CD4-positive, alpha-beta T cell (primary cell): ENCODE measurements around the gene RANGAP1. TPM values are rescaled to one million over a fixed set of nuclear protein-coding genes. Genes with fewer than 3 reads are reported as not detected.

Experiments
- ATAC-seq: fragments of 200-7000 bp; cut with Tn5 transposase; one replicate; pipeline ENCODE4 v1.10.0; 2022; ENCODE audit warnings: mild to moderate bottlenecking; ENCODE audit not compliant: poor library complexity
- CTCF ChIA-PET: fragments of 350-600 bp; sonication (Branson Sonifier 250); formaldehyde crosslinking; loops from one replicate; lab custom pipeline; 2021; ENCODE audit warnings: antibody characterized with exemption, inconsistent platforms; lab: Charles Lee
- POLR2A ChIA-PET: fragments of 350-600 bp; sonication (Branson Sonifier 250); formaldehyde crosslinking; loops from one replicate; lab custom pipeline; 2021; ENCODE audit warnings: antibody characterized with exemption, inconsistent platforms; lab: Charles Lee
- DNase-seq, 14 experiments: peaks; one replicate each; pipeline ENCODE4 v3.0.0-alpha.2; 2013 to 2020; ENCODE audit warnings: mixed read lengths in 2 of 14
- H3K27ac ChIP-seq, 2 donors: one replicate each; pipeline versions ENCODE4 v1.5.1 to v1.7.0; 2013; ENCODE audit warnings: low read length in 2 of 2, low read depth in 1 of 2, mild to moderate bottlenecking in 1 of 2
- H3K27me3 ChIP-seq, 2 experiments: 1 replicate in 1 of 2; 2 replicates in 1 of 2; pipeline versions ENCODE4 v1.6.1 to v1.7.0; 2013; ENCODE audit warnings: low read length in 2 of 2, control low read depth in 1 of 2, mild to moderate bottlenecking in 1 of 2, moderate library complexity in 1 of 2; ENCODE audit not compliant: insufficient read depth in 2 of 2, control insufficient read depth in 1 of 2
- H3K36me3 ChIP-seq: one replicate; pipeline ENCODE4 v1.6.1; 2013; ENCODE audit warnings: low read length, control low read depth; ENCODE audit not compliant: insufficient read depth
- H3K4me1 ChIP-seq: one replicate; pipeline ENCODE4 v1.6.1; 2013; ENCODE audit warnings: low read length, control low read depth; ENCODE audit not compliant: insufficient read depth
- H3K4me3 ChIP-seq: one replicate; pipeline ENCODE4 v1.5.1; 2013; ENCODE audit warnings: mild to moderate bottlenecking, low read length, moderate library complexity
- H3K9me3 ChIP-seq, 2 experiments: 1 replicate in 1 of 2; 2 replicates in 1 of 2; pipeline versions ENCODE4 v1.6.1 to v1.7.0; 2013; ENCODE audit warnings: low read length in 2 of 2, mild to moderate bottlenecking in 2 of 2, control low read depth in 1 of 2, moderate library complexity in 1 of 2; ENCODE audit not compliant: control insufficient read depth in 1 of 2, insufficient read depth in 1 of 2
- H3K27ac Mint-ChIP-seq: one replicate; pipeline ENCODE4 v1.8.0; 2020; ENCODE audit warnings: mixed read lengths
- H3K27me3 Mint-ChIP-seq: one replicate; pipeline ENCODE4 v1.8.0; 2021; ENCODE audit warnings: mixed read lengths
- H3K36me3 Mint-ChIP-seq: one replicate; pipeline ENCODE4 v1.8.0; 2021; ENCODE audit warnings: low read depth, mixed read lengths
- H3K4me1 Mint-ChIP-seq: one replicate; pipeline ENCODE4 v1.8.0; 2021; ENCODE audit warnings: low read depth, mixed read lengths
- H3K4me3 Mint-ChIP-seq: one replicate; pipeline ENCODE4 v1.8.0; 2020; ENCODE audit warnings: mild to moderate bottlenecking, mixed read lengths
- H3K9me3 Mint-ChIP-seq: one replicate; pipeline ENCODE4 v1.8.0; 2020; ENCODE audit warnings: mixed read lengths
- CTCF ChIP-seq: fragments of 200-600 bp; IDR thresholded peaks from one replicate; pipeline ENCODE4 v1.8.0; 2022; ENCODE audit warnings: antibody characterized with exemption, mild to moderate bottlenecking
- intact Hi-C, 2 experiments: fragments of 100-400 bp; cut with DNase I in 1 of 2; cut with micrococcal nuclease in 1 of 2; formaldehyde crosslinking; loops; one replicate each; pipeline versions ENCODE4 v1.15.1 to v1.9.0; 2023 to 2025; cut with DNase I, micrococcal nuclease
- total RNA-seq, 174 experiments: library from RNA in 2 of 174; stranded (reverse) in 2 of 174; gene quantifications; one replicate each; pipeline ENCODE4 v1.2.3 and lab custom pipeline; 2021 to 2026

RANGAP1 gene
- total RNA-seq, 2 experiments from 2014 or later: 163 to 172 TPM

- Mint-ChIP-seq H3K27ac (peak within 1 kb of the TSS; percentile 44), H3K36me3 (peaks cover 6% of the 10 kb centered on the region), H3K9me3 (no peaks in the 10 kb centered on the region), H3K4me1 (peaks cover 5% of the 10 kb centered on the region), H3K4me3 (peak within 1 kb of the TSS; percentile 48), H3K27me3 (no peaks in the 10 kb centered on the region)
- H3K27ac ChIP-seq: no peak within 1 kb of the TSS
- POLR2A ChIA-PET: no interaction called here
- peaks cover 16% of the 10 kb centered on the region for H3K4me1 ChIP-seq
- ATAC-seq: no peak
- no peak within 1 kb of the TSS for H3K4me3 ChIP-seq
- H3K9me3 ChIP-seq: no peaks in the 10 kb centered on the region
- H3K27me3 ChIP-seq: no peaks in the 10 kb centered on the region
- TF ChIP-seq CTCF: no peak
- DNase-seq: no peak
- H3K36me3 ChIP-seq: peaks cover 6% of the 10 kb centered on the region
- CTCF ChIA-PET: no interaction called here
- intact Hi-C loops: no loop called here
Observed at GRCh38 chr22:41240377-41241132, 45.4 kb downstream of the RANGAP1 start, which contains the start of gene CHADL. TSS of gene CHADL (minus strand) at chr22:41240931. CDS start at chr22:41240881, 50 bp downstream.

GRCh38 chr22:41239443-41240128 lies 46.4 kb downstream of the RANGAP1 start:
- ChIA-PET CTCF (no interaction called here), POLR2A (interaction anchor here (1.4 kb wide), 1 partner anchor 317 kb away, joined by 3 read pairs; no protein-coding TSS in a partner anchor)
- no peaks in the 10 kb centered on the region for H3K9me3 ChIP-seq
- H3K4me3 ChIP-seq: no peak overlapping the region
- peaks cover 2% of the 10 kb centered on the region for H3K36me3 Mint-ChIP-seq
- no peak overlapping the region for H3K27ac ChIP-seq
- H3K36me3 ChIP-seq: no peaks in the 10 kb centered on the region
- H3K27ac Mint-ChIP-seq: peak overlapping the region; percentile 76
- H3K27me3 Mint-ChIP-seq: no peaks in the 10 kb centered on the region
- no peaks in the 10 kb centered on the region for H3K9me3 Mint-ChIP-seq
- no peak for TF ChIP-seq CTCF
- DNase-seq (no peak), ATAC-seq (no peak)
- H3K4me1 ChIP-seq: peaks cover 16% of the 10 kb centered on the region
- peaks cover 5% of the 10 kb centered on the region for H3K4me1 Mint-ChIP-seq
- intact Hi-C loops: loop anchor here (5.0 to 10.0 kb wide), 2 partner anchors 37 to 85 kb away; no protein-coding TSS in a partner anchor
- no peaks in the 10 kb centered on the region for H3K27me3 ChIP-seq
- peak overlapping the region; percentile 90 for H3K4me3 Mint-ChIP-seq

DNA sequence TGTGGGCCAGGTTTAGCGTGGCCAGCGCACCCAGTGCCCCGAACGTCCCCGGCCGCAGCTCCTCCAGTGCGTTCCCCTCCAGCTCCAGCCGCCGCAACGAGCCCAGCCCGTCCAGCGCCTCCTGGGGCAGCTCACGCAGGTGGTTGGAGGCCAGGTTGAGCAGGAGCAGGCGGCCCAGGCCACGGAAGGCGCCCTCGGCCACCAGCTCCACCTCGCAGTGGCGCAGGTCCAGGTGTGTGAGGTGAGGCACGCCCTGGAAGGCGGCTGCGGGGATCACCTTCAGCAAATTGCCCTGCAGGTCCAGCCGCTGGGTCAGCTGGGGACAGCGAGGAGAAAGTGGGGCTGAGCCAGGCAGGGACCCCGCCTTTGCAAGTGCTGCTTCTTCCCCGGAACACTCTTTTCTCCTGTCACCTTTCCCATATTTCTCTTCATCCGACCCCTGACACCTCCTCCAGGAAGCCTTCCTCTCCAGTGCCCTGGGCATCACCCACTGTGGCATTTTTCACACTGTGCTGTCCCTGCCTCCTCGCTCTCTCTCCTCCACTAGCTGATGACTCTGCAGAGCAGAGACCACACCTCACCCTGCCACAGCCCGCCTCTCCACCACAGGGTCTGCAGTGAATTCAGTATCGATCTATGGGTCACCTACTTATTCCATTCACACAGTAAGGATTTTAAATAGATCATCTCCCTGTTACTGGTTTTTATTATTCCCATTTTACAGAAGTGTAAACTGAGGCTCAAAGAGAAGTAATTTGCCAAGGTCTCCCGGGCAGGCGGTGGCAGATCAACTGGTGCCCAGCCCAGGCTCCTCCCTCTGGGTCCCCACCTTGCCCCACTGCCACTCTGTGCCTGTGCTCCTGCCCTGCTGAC lies 47.2 kb downstream of the RANGAP1 start:
- H3K27ac Mint-ChIP-seq: peak overlapping the region; percentile 76
- peak overlapping the region; percentile 90 for H3K4me3 Mint-ChIP-seq
- Histone ChIP-seq H3K9me3 (no peaks in the 10 kb centered on the region), H3K36me3 (no peaks in the 10 kb centered on the region), H3K27ac (no peak overlapping the region), H3K4me1 (peaks cover 16% of the 10 kb centered on the region), H3K27me3 (no peaks in the 10 kb centered on the region), H3K4me3 (no peak overlapping the region)
- TF ChIP-seq CTCF: no peak
- peaks cover 5% of the 10 kb centered on the region for H3K4me1 Mint-ChIP-seq
- intact Hi-C loops: loop anchor here (5.0 to 10.0 kb wide), 2 partner anchors 37 to 84 kb away; no protein-coding TSS in a partner anchor
- no peaks in the 10 kb centered on the region for H3K9me3 Mint-ChIP-seq
- ChIA-PET POLR2A (interaction anchor here (1.0 to 2.4 kb wide), 14 partner anchors 14 to 1030 kb away, joined by 3 to 39 read pairs (median 6); partner anchors contain the start of genes PHF5A, RANGAP1, RBX1 and TEF), CTCF (interaction anchor here (1.7 to 1.9 kb wide), 3 partner anchors 31 to 317 kb away, joined by 7 to 49 read pairs (median 10); partner anchors contain the start of gene ZC3H7B)
- no peak for DNase-seq
- H3K36me3 Mint-ChIP-seq: no peaks in the 10 kb centered on the region
- no peak for ATAC-seq
- H3K27me3 Mint-ChIP-seq: no peaks in the 10 kb centered on the region
